Esophagus mucosa (tissue), 1 donor: ENCODE measurements around the gene ITGA8. TPM values are rescaled to one million over a fixed set of nuclear protein-coding genes. Genes with fewer than 3 reads are reported as not detected.
"Not testable (repeated sequence)": the region's sequence is repeated elsewhere in the genome, so short reads cannot be mapped to it uniquely, and the experiment has no call there.

Experiments used
- ATAC-seq: fragments of 200-7000 bp; cut with Tn5 transposase; one replicate; pipeline ENCODE4 v1.9.1; 2020
- total RNA-seq: library from RNA; stranded (reverse); gene quantifications from one replicate; pipeline ENCODE4 v1.2.4, GENCODE V29; 2023
- donor health status: DM: yes; HTN: yes; CAD: no.

The ITGA8 gene
- total RNA-seq, 1 donor from 2014 or later = 2.1 TPM

DNA sequence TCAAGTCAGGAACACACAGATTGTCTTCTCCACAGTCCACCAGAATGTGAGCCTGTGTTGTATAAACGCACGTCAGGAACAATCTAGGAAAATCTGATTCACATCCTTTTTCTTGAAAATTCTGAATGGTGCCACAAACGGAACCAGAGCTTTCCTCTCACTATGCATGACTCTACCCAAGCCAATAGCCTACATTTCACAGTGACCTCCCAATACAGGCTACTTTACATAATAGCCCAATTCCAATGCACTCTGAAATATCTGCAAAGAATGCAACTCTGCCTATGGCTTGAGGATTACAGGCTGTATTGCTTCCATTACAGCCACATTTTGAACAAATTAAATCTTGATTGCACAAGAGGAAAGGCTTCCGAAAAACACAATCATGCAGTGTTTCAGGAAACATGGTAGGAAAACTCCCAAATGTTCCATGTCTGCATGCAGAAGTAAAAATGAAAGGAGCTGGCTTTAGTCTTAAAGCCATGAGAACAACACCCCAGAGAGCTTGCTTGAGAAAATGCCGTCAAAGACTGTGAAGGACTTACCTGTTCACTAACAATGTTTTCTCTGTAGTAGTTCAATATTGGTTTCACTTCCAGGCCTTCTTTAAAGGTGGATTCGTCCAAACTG, 113.9 kb downstream of the ITGA8 start:
- ATAC-seq = peak; percentile 38

DNA sequence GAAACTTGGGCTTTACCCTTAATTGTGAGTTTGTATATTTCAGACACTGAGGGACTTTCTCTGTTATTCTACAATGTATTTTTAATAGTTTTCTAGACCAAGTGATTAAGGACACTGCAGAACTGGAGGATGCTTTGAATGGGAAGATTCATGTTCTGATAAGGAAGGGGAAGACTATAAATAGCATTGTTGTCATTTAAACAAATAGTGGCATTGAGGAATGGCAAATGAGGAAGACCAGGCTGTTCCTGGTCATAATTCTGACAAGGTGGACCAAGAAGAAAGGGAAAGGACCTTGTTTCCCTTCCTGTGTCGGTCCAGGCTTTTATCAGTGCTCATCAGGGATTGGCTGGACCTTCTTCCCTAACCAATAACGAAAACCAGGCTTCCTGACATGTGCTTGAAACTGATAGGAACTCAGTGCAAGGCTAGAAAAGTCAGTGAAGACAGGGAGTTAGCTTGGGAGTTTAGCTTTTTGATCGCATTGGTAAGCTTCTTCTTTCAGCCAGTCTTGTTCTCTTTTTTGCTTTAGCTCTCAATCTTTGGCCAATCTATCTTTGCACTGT, 116.2 kb downstream of the ITGA8 start:
- no peak for ATAC-seq

DNA sequence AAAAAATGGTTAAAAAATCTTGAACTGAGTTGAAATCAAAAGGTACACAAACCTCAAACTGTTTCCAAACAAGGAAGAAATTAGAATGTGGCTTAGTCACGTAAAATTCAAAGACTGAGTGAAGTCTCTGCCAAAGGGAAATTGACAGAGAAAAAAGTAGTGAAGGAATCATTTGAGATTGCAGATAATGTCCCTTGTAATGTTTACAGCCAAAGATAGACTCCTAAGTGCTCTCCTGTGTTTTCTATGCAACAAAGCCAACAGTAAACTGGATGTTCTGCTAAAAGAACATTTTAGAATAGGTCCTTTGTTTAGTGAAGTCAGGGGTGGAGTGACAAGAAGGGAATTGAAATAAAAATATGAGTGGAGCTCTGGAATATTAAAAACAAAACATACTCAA, 117.9 kb downstream of the ITGA8 start:
- ATAC-seq = no peak

DNA sequence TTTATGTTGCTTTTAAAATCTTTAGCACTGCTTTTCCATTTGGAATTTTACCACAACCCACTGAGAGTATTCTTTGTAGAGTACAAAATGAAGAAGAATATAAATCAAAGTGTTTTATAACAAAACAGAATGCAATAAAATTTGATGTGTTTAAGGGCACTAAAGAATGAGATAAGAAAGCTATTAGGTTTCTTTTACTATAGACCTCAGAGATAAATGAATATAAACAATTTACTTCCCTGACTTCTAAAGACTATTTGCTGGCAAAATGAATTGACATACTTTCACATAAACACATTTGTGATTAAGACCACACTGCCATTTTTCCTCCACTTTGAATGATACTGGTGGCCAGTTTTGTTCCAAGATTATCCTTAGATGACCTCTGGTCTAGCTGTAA, 124.5 kb downstream of the ITGA8 start:
- ATAC-seq = no peak

DNA sequence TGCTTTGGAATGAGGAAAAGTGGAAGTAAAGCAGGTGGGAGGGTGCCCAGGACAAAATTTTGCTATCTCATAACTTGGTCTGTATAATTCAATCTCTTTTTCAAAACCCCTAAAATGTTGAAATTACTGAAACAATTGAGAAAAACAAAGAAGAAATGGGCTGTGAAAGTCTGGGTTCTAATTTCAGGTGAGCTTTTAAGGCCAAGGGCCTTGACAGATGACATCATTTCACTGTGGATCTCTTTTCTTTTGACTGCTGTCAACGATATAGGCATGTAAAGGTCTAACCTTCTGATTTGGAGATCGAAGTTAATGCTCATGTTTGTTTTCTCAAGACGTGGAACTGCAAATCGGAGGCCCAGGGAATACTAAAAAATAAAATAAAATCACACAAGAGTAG, 127.8 kb downstream of the ITGA8 start:
- ATAC-seq = no peak

DNA sequence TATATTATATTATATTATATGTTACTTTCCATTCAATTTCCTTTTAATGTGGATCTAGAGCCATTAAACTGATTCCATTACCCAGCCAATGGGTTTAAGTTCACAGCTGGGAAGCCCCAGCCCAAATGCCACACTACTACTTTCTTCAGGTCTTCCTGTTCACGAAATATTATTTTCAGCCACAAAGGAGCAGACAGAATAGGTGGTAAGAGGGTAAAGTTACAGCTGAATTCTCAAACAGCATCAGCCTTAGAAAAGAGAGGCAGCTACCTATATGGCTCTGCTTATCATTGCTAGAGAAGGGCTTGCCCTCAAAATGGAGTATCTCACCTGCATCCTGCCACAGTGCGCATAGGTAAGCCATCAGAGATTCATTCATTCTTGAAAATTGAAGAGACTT, 128.3 kb downstream of the ITGA8 start:
- no peak for ATAC-seq

DNA sequence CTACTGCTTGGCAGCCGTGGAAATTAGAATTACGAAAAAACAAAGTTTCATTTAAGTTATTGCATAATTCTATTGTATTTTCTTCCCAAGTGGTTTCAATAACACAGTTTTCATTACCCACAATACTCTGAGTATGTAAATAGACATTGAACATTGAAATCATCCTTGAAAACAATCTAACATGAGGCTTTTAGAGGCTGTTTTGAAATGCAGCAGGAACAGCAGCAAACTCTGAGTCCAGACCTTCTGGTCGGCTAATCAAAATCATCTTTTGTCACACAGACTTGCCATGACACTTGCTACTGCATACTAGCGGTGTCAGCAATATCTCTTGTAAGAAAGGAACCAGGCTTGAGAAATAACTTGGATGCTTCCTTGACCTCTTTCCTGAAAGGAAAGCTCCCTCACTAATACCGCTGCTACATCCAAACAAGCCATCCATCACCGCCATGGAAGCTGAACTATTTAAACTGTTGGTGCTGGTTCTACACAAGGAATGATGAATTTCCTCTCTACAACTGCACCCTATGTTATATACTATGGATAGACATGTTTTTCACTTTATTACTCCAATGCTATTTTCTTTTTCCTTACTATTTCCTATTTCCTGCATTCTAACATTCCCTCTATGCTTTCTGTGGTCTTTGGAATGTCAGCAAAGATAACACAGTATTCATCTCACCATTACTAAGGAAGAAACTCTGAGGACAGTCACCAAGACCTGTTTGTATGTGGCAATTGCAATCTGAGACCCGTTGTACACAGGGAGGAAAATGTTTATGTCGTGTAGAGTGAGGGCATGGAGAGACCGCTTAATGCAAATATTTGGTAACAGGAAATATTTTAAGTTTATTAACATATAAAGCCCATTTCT, 130.8 kb downstream of the ITGA8 start:
- ATAC-seq = no peak

DNA sequence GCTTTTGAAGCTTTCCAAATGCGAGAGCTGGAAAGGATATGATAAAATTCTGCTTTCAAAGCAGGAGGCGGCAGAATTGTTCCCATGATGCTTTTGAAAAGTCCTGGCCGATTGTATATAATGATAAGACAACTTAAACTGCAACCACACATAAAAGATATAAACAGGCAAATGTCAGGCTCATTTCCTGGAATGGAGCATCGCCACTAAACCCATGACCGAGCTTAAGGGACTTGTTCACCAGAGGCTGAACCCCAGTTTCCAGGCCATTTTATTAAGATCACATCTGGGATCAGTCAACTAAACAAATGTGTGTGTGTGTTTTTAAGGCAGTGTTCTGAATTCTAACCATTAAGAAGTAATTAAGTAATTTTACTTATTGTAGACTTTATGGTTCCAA, 131.6 kb downstream of the ITGA8 start:
- no peak for ATAC-seq

DNA sequence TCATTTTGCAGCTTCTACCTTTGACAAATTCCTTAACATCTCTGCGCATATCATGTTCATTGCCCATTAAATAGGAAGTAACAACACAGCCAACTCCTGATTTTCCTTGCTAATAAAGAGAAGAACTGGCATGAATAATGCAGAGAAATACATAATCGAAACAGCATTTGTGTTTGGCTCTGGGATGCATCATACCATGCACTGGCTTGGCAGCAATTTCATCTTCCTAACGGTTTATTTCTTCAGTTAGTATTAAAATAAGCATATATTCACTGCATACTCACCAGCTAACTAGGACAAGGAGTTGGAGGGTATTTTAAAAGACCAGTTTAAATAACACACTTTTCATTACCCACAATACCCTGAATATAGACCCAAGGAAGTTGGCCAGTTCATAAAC, 132.5 kb downstream of the ITGA8 start:
- ATAC-seq = no peak

DNA sequence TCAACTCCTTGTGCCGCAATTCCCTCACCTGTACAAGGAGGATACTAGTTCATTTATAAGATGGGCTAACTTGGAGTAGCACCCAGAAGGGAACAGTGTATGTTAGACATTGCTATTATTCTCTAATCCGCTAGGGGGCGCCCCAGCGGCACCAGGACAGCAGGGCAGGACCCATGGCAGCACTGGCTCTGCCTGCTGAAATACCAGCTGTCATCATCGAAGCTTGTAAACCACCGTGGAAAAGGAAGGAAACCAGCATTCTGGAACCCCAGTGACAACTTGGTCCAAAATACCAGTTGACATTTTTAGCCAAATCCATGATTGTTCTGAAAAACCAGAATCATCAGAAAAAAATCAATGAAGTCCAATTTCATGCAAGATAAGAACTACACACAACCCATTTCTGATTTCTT, 134.4 kb downstream of the ITGA8 start:
- no peak for ATAC-seq

DNA sequence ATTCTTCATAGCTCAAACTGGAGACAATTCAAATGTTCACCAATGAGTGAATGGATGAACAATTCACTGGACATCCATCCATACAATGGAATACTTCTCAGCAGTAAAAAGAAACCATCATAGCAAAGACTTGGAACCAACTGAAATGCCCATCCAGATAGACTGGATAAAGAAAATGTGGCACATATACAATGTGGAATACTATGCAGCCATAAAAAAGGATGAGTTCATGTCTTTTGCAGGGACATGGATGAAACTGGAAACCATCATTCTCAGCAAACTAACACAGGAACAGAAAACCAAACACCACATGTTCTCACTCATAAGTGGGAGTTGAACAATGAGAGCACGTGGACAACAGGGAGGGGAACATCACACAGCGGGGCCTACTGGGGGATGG, 136.8 kb downstream of the ITGA8 start:
- not testable (repeated sequence) for ATAC-seq

DNA sequence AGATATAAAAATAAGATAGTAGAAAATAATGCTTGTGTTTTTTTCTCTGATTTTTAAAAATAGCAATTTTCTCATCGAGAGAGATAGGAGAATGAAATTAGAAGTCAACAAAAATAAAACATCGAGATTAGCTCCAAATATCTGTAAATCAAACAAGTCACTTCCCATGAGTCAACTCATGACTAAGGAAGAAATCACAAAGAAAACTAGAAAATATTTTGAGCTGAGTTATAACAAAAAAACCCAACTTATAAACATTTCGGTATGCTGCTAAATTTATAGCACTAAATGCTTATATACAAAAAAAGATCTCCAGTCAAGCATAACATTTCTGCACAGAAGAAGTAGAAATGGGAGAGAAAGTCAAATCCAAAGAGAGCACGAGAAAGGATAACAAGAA, 140.1 kb downstream of the ITGA8 start:
- no peak for ATAC-seq

DNA sequence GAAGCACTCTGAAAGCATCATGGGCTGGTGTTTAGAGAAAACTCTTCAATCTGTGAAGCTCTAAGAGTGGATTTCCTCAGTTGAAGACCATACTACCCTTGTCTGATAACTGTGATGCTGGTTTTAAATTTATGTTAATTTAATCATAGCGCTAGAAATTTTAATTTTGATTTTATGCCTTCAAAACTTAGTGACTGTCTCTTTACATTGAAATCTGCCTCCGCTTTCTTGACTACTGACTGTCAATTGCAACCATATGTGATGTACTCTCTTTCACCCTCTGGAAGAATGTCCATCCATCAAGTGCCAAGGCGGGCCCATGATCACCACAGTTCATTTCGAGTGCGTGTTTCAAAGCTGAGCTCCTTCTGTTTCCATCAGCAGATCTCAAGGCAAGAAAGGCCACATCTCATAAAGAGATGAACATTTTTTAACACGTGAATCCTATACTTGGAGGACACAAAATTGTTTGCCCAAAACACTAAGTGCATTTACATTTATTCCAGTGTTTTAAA, 147.1 kb downstream of the ITGA8 start:
- no peak for ATAC-seq

DNA sequence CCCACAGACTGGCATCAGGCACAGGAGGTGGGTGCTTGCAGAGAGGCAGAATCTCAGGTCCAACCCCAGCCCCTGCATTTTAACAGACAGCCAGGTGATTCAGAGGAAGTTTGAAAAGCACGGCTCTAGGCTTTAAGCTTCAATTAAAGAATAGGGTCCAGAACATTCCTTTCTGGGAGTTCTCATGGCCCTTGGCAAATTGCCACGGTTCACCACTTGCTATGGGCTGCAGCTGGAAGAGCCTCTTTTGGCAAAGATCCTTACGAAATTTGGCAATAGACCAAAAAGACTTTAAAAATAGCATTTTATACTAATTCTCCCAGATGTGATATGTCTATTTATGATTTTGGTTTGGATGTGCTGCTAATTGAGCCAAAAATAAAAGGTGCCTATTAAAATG, 148.1 kb downstream of the ITGA8 start:
- ATAC-seq = no peak

DNA sequence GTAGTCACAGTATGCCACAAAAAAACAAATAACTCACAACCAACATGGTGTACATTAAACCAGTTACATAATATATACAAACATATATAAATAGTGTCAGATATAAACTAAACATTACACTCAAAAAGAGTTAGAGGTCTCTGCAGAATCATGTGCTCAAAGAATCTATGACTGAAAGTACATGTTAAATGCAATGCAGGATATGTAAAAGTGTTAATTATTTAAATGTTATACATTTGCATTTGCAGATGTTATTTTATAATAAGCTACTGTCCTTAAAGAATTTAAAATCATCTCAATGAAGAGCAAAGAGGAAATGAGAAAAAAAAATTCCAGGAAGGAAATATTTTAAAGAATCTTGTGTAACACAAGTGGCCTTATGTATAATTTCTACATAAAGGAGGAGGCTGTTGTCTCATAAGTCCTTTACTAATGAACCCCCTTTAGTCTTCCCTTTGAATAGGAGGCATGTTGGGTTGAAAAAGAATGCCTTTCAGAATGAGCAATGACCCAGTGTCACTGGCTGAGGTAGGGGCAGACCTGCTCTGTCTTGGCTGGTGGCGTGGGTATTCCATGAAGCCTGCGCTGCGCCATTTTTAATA, 148.9 kb downstream of the ITGA8 start:
- no peak for ATAC-seq

DNA sequence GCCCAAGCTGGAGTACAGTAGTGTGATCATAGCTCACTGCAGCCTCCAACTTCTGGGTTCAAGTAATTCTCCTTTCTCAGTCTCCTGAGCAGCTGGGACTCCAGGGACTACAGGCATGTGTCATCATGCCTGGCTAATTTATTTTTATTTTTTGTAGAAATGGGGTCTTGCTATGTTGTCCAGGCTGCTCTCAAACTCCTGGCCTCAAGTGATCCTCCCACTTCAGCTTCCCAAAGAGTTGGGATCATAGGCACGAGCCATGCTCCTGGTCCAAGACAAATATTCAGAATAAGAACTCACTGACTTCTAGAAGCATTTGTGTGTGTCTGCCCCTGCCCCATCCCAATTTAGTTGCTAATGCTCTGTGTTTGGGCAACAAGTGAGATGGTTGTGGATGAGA, 151.8 kb downstream of the ITGA8 start:
- ATAC-seq = no peak

DNA sequence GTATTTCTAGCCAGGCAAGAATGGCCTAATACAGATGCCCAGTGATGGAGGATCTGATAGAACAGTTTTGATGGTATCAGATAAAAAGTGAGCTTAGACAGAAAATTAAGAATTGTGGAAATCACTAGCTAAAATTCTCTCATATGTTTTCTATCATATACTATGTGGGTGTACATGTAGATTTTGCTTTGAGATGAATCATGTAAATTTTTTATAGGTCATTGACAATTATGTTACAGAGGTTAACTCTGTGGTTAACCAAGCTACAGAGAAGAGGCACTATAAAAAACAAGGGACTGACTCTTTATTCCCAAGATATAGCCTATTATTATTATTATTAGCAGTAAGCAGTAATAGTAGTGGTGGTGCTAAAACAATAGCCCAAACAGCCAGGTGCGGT, 156.5 kb downstream of the ITGA8 start:
- no peak for ATAC-seq

DNA sequence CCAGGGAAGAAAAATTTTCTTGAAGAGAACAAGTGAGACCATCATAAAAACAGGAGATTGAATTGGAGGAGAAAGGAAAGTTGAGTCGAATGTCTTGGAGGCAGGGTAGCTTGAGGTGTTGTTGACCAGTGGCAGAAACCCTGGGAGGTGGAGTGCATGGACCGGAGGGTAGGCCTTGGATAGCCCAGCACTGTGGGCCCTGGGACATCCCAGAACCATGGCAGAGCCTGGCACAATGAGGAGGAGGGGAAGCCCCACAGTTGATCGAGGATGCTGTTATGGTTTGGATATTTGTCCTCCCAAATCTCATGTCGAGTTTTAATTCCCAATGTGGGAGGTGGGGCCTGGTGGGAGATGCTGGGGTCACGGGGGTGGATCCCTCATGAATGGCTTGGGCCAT, 157.1 kb downstream of the ITGA8 start:
- no peak for ATAC-seq

DNA sequence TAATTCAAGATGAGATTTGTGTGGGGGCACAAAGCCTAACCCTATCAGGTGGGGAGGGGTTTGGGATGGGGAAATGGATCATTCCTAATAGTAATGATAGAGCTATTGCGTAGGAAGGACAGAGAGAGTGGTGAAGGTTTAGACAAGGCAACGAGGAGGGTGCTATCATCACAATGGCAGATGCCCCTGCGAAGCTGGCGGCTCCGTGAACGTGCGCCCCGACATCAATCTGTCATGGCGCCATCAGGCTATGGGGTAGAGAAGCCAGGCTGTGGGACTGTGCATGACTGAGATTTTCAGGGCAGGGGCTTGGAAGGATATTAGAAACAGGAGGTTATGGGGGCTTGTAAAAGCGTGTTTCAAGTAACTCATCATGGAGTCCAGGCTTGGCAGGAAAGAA, 157.6 kb downstream of the ITGA8 start:
- ATAC-seq = no peak

DNA sequence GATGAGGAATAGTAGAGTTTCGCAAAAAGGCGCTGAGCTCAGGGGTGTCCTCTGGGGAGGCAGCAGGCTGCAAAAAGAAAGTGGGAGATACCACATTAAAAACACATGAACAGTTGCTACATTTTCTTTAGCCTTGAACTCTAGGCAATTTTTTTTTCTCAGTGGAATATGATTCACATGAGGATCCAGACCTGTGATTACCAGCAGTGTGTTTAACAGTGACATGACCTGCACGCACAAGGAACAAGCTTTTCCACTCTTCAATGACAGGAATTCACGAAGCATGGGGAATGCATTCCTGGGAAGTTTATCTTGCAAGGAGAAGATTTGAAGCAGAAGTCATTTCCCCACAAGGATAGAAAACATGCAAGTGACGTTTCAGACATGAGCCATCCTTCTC, 161.6 kb downstream of the ITGA8 start:
- no peak for ATAC-seq

DNA sequence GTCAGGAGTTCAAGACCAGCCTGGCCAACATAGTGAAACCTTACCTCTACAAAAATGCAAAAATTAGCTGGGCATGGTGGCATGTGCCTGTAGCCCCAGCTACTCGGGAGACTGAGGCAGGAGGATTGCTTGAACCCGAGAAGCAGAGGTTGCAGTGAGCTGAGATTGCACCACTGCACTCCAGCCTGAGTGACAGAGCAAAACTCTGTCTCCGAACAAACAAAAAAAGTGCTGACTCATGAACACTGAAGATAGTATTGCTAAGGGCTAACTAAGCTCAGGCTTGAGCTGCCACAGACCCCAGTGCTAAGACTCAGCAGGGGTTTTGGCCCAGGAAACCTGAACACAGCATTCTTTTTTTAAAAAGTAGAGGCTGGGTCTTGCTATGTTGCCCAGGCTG, 162.6 kb downstream of the ITGA8 start:
- ATAC-seq = not testable (repeated sequence)

DNA sequence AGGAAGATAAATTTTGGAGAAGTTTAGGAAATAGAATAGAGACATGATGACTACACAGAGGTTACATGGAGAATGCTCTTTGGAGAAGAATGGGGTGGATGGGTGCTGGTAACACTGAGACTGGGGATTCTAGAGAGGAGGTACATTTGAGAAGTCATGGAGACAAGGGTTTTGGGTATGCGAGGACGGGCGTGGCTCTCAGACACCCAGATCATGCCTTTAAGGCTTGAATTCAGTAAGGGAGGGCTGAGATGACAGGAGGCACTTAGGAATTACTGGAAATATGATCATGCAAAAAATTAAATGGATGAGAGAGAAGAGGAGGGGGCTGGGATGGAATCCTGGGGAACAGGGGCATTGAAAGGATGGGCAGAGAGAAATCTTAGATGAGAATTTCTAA, 168.8 kb downstream of the ITGA8 start:
- ATAC-seq = no peak

DNA sequence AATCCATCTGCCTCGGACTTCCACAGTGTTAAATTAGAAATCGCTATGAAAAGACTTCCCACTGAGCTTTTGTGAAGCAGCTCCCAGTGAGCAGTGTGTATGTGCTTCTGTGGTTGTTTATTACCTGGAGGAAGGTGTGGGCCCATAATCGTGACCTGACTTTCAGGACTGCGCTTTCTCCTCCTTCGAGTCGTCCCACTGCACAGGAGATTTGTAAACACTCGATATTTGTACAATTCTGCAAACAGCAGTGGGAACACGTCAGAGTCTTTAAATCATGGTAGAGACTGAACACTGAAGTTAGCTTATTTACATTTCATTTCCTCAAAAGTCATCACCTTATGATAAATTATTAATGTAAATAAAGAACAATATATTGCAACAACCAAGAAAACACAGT, 171.4 kb downstream of the ITGA8 start:
- ATAC-seq = no peak
